Measurements from ENCODE around the gene FAM210A. TPM values are rescaled to one million over a fixed set of nuclear protein-coding genes. Genes with fewer than 3 reads are reported as not detected.

Gene FAM210A
- total RNA-seq, 2 donors from 2014 or later, result 18.6 to 31.0 TPM

DNA sequence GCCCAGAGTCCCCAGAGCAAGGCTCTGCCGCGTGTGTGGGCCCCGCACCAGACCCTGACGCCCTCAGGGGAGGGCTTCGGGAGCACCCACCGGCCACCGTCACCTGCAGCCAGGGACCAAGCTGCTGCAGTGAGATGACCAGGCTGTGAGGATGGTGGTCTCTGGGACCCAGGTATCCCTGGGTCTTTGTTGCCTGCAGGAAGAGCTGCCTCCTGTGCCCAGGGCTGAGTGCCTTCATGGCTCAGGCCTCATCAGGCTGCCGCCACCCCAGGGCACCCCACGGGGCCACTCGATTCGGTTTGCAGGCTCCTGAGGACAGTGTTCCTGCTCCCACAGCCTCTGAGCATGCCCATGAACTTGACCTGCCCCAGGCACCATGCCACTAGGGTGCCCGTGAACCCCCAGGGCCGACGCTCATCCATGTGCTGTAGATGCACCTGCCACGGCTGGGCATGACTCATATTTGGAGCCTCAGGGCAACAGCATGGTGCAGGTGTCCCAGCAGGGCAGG lies 109.8 kb downstream of the FAM210A start:
- H3K9me3 ChIP-seq, result no peaks in the 10 kb centered on the region
- H3K27ac ChIP-seq, result no peak overlapping the region
- no peak for DNase-seq
- intact Hi-C loops (cut with DNase I), result no loop called here
- TF ChIP-seq, protein P1, sequence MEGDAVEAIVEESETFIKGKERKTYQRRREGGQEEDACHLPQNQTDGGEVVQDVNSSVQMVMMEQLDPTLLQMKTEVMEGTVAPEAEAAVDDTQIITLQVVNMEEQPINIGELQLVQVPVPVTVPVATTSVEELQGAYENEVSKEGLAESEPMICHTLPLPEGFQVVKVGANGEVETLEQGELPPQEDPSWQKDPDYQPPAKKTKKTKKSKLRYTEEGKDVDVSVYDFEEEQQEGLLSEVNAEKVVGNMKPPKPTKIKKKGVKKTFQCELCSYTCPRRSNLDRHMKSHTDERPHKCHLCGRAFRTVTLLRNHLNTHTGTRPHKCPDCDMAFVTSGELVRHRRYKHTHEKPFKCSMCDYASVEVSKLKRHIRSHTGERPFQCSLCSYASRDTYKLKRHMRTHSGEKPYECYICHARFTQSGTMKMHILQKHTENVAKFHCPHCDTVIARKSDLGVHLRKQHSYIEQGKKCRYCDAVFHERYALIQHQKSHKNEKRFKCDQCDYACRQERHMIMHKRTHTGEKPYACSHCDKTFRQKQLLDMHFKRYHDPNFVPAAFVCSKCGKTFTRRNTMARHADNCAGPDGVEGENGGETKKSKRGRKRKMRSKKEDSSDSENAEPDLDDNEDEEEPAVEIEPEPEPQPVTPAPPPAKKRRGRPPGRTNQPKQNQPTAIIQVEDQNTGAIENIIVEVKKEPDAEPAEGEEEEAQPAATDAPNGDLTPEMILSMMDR (IDR thresholded peaks at IDR 0.05), result no peak
- no peak overlapping the region for H3K9ac ChIP-seq (ENCODE audit: low read depth in 2 of 2, low read length in 2 of 2)
- no peaks in the 10 kb centered on the region for H3K27me3 ChIP-seq
- H3K36me3 ChIP-seq, result no peaks in the 10 kb centered on the region
- no peaks in the 10 kb centered on the region for H3K4me1 ChIP-seq
- no peak overlapping the region for H3K4me3 ChIP-seq

DNA sequence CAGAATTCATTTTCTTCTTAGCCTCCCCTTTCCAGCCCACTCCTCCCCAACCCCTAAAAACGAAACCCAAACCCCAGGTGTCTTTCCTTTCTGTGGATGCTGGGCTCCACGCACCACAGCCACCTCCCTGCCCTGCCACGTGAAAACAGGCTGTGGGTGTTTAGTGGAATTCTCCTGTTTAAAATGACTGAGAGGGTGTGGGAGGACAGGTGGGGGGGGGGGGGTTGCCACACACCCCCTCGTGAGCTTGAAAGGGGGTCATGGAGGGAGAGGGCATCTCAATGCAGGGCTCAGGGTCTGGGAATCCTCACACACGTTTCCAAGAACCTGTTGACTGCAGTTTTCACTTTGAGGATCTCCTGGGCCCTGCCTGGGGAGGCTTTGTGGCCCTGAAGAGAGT lies 110.3 kb downstream of the FAM210A start:
- no peak for DNase-seq
- Histone ChIP-seq H3K27ac (no peak overlapping the region), H3K9me3 (no peaks in the 10 kb centered on the region), H3K4me1 (no peaks in the 10 kb centered on the region), H3K4me3 (no peak overlapping the region), H3K9ac (ENCODE audit: low read depth in 2 of 2, low read length in 2 of 2) (no peak overlapping the region), H3K36me3 (no peaks in the 10 kb centered on the region), H3K27me3 (no peaks in the 10 kb centered on the region)
- intact Hi-C loops (cut with DNase I), result no loop called here
- TF ChIP-seq, protein P1 (IDR thresholded peaks at IDR 0.05), result no peak

- intact Hi-C loops (cut with DNase I), result no loop called here
- Histone ChIP-seq H3K36me3 (no peaks in the 10 kb centered on the region), H3K9ac (ENCODE audit: low read depth in 2 of 2, low read length in 2 of 2) (no peak overlapping the region), H3K9me3 (no peaks in the 10 kb centered on the region), H3K27me3 (no peaks in the 10 kb centered on the region), H3K4me1 (no peaks in the 10 kb centered on the region), H3K4me3 (no peak overlapping the region), H3K27ac (no peak overlapping the region)
- TF ChIP-seq, protein P1 (IDR thresholded peaks at IDR 0.05), result no peak
- no peak for DNase-seq
Measured at GRCh38 chr18:13615432-13615861, 110.9 kb downstream of the FAM210A start.

GRCh38 chr18:13614641-13615288 lies 111.6 kb downstream of the FAM210A start:
- DNase-seq, result no peak
- no peaks in the 10 kb centered on the region for H3K27me3 ChIP-seq
- no peaks in the 10 kb centered on the region for H3K9me3 ChIP-seq
- H3K9ac ChIP-seq (ENCODE audit: low read depth in 2 of 2, low read length in 2 of 2), result no peak overlapping the region
- TF ChIP-seq, protein P1 (IDR thresholded peaks at IDR 0.05), result no peak
- intact Hi-C loops (cut with DNase I), result no loop called here
- H3K36me3 ChIP-seq, result no peaks in the 10 kb centered on the region
- no peak overlapping the region for H3K27ac ChIP-seq
- H3K4me1 ChIP-seq, result no peaks in the 10 kb centered on the region
- no peak overlapping the region for H3K4me3 ChIP-seq

GRCh38 chr18:13613591-13614501 lies 112.5 kb downstream of the FAM210A start:
- TF ChIP-seq, protein P1 (IDR thresholded peaks at IDR 0.05), result no peak
- Histone ChIP-seq H3K4me3 (no peak overlapping the region), H3K27ac (no peak overlapping the region), H3K36me3 (no peaks in the 10 kb centered on the region), H3K27me3 (no peaks in the 10 kb centered on the region), H3K9me3 (no peaks in the 10 kb centered on the region), H3K9ac (ENCODE audit: low read depth in 2 of 2, low read length in 2 of 2) (no peak overlapping the region), H3K4me1 (no peaks in the 10 kb centered on the region)
- intact Hi-C loops (cut with DNase I), result no loop called here
- no peak for DNase-seq

Other genes with a start within 250 kb of the FAM210A start
- gene RNMT, start 115 bp upstream of the FAM210A start, total RNA-seq, result 10 to 100 TPM; 17.0 to 43.4 TPM
- not detected for gene MC5R, start 97.6 kb upstream of the FAM210A start, total RNA-seq
- not detected for gene MC2R, start 189.0 kb upstream of the FAM210A start, total RNA-seq

Measured in colonic mucosa (tissue), 4 donors.